BJ (cell line): ENCODE results near the gene BCAN. TPM values are rescaled to one million over a fixed set of nuclear protein-coding genes. Genes with fewer than 3 reads are reported as not detected.

Source experiments
- CTCF ChIA-PET: fragments of 350-600 bp; formaldehyde crosslinking; extraction: SDS; loops from one replicate; lab custom pipeline; 2021; ENCODE audit warnings: antibody characterized with exemption, inconsistent platforms; lab: Yijun Ruan, JAX
- POLR2A ChIA-PET: fragments of 300-600 bp; sonication (Branson Sonifier 250); formaldehyde crosslinking; extraction: SDS; loops from one replicate; lab custom pipeline; 2021; ENCODE audit warnings: antibody characterized with exemption; lab: Charles Lee
- DNase-seq: peaks from one replicate; pipeline ENCODE4 v3.0.0-alpha.2; 2011; ENCODE audit warnings: low read depth
- H3K27me3 ChIP-seq: 2 replicates; pipeline ENCODE4 v1.6.0; 2011; ENCODE audit warnings: low read length; ENCODE audit not compliant: control insufficient read depth, insufficient read depth
- H3K36me3 ChIP-seq: 2 replicates; pipeline ENCODE4 v1.5.1; 2011; ENCODE audit warnings: low read length; ENCODE audit not compliant: control insufficient read depth, insufficient read depth
- H3K4me3 ChIP-seq: 2 replicates; pipeline ENCODE4 v1.5.1; 2011; ENCODE audit warnings: low read depth, mild to moderate bottlenecking, control low read depth, low read length
- polyA minus RNA-seq: library from RNA; depleted of rRNA, polyadenylated mRNA; stranded (reverse); fragments of >200 nt; gene quantifications from 2 replicates; pipeline ENCODE4 v1.2.3, GENCODE V29; 2011; rRNA and poly(A)+ RNA removed
- polyA plus RNA-seq: library from polyadenylated mRNA; depleted of rRNA; stranded (reverse); fragments of >200 nt; gene quantifications from 2 replicates; pipeline ENCODE4 v1.2.3, GENCODE V29; 2011; rRNA removed
- TF ChIP-seq, protein P1 (sequence below): IDR thresholded peaks from 2 replicates; pipeline ENCODE4 v1.5.1; 2011; ENCODE audit warnings: low read depth, mild to moderate bottlenecking, control low read depth, inconsistent platforms, low read length, moderate library complexity; ENCODE audit not compliant: insufficient read depth

The BCAN gene, protein sequence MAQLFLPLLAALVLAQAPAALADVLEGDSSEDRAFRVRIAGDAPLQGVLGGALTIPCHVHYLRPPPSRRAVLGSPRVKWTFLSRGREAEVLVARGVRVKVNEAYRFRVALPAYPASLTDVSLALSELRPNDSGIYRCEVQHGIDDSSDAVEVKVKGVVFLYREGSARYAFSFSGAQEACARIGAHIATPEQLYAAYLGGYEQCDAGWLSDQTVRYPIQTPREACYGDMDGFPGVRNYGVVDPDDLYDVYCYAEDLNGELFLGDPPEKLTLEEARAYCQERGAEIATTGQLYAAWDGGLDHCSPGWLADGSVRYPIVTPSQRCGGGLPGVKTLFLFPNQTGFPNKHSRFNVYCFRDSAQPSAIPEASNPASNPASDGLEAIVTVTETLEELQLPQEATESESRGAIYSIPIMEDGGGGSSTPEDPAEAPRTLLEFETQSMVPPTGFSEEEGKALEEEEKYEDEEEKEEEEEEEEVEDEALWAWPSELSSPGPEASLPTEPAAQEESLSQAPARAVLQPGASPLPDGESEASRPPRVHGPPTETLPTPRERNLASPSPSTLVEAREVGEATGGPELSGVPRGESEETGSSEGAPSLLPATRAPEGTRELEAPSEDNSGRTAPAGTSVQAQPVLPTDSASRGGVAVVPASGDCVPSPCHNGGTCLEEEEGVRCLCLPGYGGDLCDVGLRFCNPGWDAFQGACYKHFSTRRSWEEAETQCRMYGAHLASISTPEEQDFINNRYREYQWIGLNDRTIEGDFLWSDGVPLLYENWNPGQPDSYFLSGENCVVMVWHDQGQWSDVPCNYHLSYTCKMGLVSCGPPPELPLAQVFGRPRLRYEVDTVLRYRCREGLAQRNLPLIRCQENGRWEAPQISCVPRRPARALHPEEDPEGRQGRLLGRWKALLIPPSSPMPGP
- 0.02 TPM in 1 of 2 replicates, not detected in the other for polyA plus RNA-seq
- not detected in 2 replicates for polyA minus RNA-seq

DNA sequence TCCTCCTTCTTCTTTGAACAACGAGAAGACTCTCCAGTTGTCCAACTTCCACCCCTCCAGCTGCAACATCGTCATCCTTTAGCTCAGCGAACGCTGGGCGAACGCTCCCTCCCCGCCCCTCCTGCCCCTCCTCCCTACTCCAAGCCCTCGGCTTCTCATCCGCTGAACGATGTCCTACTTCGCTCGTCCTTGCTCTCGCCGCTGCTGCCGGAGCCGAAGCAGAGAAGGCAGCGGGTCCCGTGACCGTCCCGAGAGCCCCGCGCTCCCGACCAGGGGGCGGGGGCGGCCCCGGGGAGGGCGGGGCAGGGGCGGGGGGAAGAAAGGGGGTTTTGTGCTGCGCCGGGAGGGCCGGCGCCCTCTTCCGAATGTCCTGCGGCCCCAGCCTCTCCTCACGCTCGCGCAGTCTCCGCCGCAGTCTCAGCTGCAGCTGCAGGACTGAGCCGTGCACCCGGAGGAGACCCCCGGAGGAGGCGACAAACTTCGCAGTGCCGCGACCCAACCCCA lies at the start of gene BCAN:
Gene BCAN (plus strand): TSS at position 357 of the 504 bp plus-strand sequence. CDS start 3,938 bp downstream, outside the sequence.
- DNase-seq: no peak
- Histone ChIP-seq H3K4me3 (no peak within 1 kb of the TSS), H3K36me3 (no peaks in the 10 kb centered on the region), H3K27me3 (peaks cover 80% of the 10 kb centered on the region)
- ChIA-PET POLR2A (no interaction called here), CTCF (interaction anchor here (0.9 to 4.2 kb wide), 7 partner anchors 14 to 256 kb away, joined by 3 to 27 read pairs (median 4); no protein-coding TSS in a partner anchor)
- TF ChIP-seq, protein P1, sequence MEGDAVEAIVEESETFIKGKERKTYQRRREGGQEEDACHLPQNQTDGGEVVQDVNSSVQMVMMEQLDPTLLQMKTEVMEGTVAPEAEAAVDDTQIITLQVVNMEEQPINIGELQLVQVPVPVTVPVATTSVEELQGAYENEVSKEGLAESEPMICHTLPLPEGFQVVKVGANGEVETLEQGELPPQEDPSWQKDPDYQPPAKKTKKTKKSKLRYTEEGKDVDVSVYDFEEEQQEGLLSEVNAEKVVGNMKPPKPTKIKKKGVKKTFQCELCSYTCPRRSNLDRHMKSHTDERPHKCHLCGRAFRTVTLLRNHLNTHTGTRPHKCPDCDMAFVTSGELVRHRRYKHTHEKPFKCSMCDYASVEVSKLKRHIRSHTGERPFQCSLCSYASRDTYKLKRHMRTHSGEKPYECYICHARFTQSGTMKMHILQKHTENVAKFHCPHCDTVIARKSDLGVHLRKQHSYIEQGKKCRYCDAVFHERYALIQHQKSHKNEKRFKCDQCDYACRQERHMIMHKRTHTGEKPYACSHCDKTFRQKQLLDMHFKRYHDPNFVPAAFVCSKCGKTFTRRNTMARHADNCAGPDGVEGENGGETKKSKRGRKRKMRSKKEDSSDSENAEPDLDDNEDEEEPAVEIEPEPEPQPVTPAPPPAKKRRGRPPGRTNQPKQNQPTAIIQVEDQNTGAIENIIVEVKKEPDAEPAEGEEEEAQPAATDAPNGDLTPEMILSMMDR: no peak

DNA sequence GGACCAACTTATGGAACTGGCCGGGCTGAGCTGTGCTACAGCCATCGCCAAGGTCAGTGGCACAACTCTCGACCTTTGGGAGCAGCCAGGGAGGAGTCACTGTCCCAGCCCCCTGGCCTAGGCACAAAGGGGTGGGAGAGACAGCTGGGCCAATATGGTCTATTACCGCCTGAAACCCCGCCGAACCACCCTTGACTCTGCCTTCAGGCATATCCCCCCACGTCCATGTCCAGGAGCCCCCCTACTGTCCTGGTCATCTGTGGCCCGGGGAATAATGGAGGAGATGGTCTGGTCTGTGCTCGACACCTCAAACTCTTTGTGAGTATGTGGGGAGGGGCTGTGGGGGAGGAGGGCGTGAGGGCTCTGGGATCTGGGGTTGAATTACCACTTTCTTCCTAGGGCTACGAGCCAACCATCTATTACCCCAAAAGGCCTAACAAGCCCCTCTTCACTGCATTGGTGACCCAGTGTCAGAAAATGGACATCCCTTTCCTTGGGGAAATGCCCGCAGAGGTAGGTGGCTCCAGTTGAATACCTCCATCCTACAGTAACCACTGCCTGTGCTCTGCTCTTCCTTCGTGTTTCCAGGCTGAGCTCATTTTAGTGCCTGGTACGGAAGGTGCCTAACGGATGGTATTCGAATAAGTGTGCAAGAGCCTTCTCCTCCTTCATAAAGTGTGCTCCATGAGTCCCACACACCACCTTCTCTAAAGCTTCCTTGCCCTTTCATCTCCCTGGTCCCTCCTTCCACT lies 49.6 kb upstream of the BCAN start:
- Histone ChIP-seq H3K4me3 (peak overlapping the region; percentile 54), H3K36me3 (peaks cover 8% of the 10 kb centered on the region), H3K27me3 (no peaks in the 10 kb centered on the region)
- no peak for DNase-seq
- CTCF ChIA-PET: interaction anchor here (0.8 to 3.1 kb wide), 15 partner anchors 10 to 234 kb away, joined by 3 to 16 read pairs (median 5); partner anchors contain the start of gene GPATCH4
- TF ChIP-seq, protein P1: no peak
- POLR2A ChIA-PET: interaction anchor here (0.5 kb wide), 1 partner anchor 92 kb away, joined by 8 read pairs; the partner anchor contains the start of gene MEF2D

DNA sequence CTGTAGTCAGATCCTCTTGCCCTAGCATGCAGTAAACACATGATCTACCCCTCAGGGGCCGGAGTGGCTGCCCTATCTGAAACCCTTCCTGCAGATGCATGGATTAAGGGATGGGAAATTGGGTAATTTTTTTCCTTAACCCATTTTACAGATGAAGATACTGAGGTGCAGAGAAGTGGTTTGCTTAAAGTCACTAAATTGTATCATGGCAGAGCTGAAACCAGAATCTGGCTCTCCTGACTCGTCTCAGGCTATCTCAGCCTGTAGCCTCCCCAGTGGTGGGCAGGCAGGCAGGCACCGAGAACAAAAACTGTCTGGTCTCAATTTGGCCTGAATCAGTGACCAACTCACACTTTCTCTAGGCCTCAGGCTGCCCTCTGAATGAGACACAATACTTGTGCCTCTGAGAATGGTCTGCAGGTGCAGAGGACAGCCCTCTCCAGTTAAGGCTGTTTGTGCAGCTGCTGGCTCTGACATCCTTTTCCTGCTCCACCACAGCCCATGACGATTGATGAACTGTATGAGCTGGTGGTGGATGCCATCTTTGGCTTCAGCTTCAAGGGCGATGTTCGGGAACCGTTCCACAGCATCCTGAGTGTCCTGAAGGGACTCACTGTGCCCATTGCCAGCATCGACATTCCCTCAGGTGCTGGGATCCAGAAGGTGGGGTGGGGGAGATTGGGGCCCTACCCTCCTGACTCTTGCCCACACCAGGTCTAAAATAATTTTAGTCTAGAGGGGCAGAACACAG lies 48.8 kb upstream of the BCAN start:
- Histone ChIP-seq H3K36me3 (peaks cover 10% of the 10 kb centered on the region), H3K4me3 (no peak overlapping the region), H3K27me3 (no peaks in the 10 kb centered on the region)
- no peak for DNase-seq
- ChIA-PET POLR2A (no interaction called here), CTCF (interaction anchor here (0.6 to 3.1 kb wide), 7 partner anchors 11 to 207 kb away, joined by 3 to 16 read pairs (median 5); no protein-coding TSS in a partner anchor)
- TF ChIP-seq, protein P1: no peak

DNA sequence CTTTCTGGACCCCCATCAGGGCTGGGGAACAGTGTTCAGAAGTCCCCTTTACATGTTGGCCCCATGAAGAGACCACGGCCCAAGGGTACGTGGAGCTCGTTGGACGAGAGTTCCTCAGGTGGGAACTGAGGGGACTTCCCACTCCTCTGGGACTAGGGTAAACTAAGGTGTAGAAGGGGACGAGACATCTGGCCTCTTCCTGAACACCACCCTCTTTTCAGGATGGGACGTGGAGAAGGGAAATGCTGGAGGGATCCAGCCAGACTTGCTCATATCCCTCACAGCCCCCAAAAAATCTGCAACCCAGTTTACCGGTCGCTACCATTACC lies 48.3 kb upstream of the BCAN start:
- peaks cover 11% of the 10 kb centered on the region for H3K36me3 ChIP-seq
- ChIA-PET POLR2A (no interaction called here), CTCF (interaction anchor here (1.0 to 3.1 kb wide), 5 partner anchors 10 to 208 kb away, joined by 3 to 15 read pairs (median 5); no protein-coding TSS in a partner anchor)
- H3K27me3 ChIP-seq: no peaks in the 10 kb centered on the region
- no peak overlapping the region for H3K4me3 ChIP-seq
- TF ChIP-seq, protein P1: no peak
- no peak for DNase-seq
